Karpas-422 (cell line): Measurements from ENCODE around the gene SLC22A16. TPM values are rescaled to one million over a fixed set of nuclear protein-coding genes. Genes with fewer than 3 reads are reported as not detected.

Source experiments
- DNase-seq: peaks from one replicate; pipeline ENCODE4 v3.0.0-alpha.2; 2015
- H2AFZ ChIP-seq: fragments of 200-600 bp; sonication (generic); 2 replicates; pipeline ENCODE4 v1.6.1; 2014; ENCODE audit warnings: antibody characterized with exemption, low read length, mixed read lengths
- H3K27ac ChIP-seq: fragments of 200-600 bp; sonication (generic); 2 replicates; pipeline ENCODE4 v1.5.1; 2014; ENCODE audit warnings: mild to moderate bottlenecking, low read length, moderate library complexity
- H3K27me3 ChIP-seq: fragments of 200-600 bp; sonication (generic); 2 replicates; pipeline ENCODE4 v1.6.1; 2014; ENCODE audit warnings: low read length, mixed read lengths
- H3K36me3 ChIP-seq: fragments of 200-600 bp; sonication (generic); 2 replicates; pipeline ENCODE4 v1.6.1; 2014; ENCODE audit warnings: low read length, mixed read lengths; ENCODE audit not compliant: insufficient read depth
- H3K4me1 ChIP-seq: fragments of 200-600 bp; sonication (generic); 2 replicates; pipeline ENCODE4 v1.6.1; 2014; ENCODE audit warnings: mild to moderate bottlenecking, low read length, mixed read lengths
- H3K4me2 ChIP-seq: fragments of 200-600 bp; sonication (generic); 2 replicates; pipeline ENCODE4 v1.6.1; 2014; ENCODE audit warnings: low read length, low read depth, mild to moderate bottlenecking; ENCODE audit not compliant: poor library complexity, severe bottlenecking
- H3K4me3 ChIP-seq: fragments of 200-600 bp; sonication (generic); 2 replicates; pipeline ENCODE4 v1.5.1; 2014; ENCODE audit warnings: mild to moderate bottlenecking, antibody characterized with exemption, low read length, mixed read lengths
- H3K79me2 ChIP-seq: fragments of 200-600 bp; sonication (generic); 2 replicates; pipeline ENCODE4 v1.6.1; 2014; ENCODE audit warnings: mild to moderate bottlenecking, low read length, mixed read lengths
- H3K9ac ChIP-seq: fragments of 200-600 bp; sonication (generic); 2 replicates; pipeline ENCODE4 v1.6.0; 2014; ENCODE audit warnings: low read length
- H3K9me2 ChIP-seq: fragments of 200-600 bp; sonication (generic), shearing (Covaris generic); replicated peaks from 2 replicates; pipeline ENCODE4 v1.6.0; 2014; ENCODE audit warnings: mild to moderate bottlenecking, low read length, moderate library complexity; ENCODE audit not compliant: insufficient read depth
- H3K9me3 ChIP-seq: fragments of 300-700, 200-600 bp; sonication (generic); 2 replicates; pipeline ENCODE4 v1.6.1; 2014; ENCODE audit warnings: low read length, mixed read lengths
- H4K20me1 ChIP-seq: fragments of 200-600 bp; sonication (generic); 2 replicates; pipeline ENCODE4 v1.6.1; 2014; ENCODE audit warnings: mild to moderate bottlenecking, antibody characterized with exemption, low read length, low read depth; ENCODE audit not compliant: insufficient read depth
- total RNA-seq: library from RNA; depleted of rRNA; stranded (reverse); fragments of >200 nt; shearing (Covaris generic); gene quantifications from 2 replicates; pipeline ENCODE4 v1.2.3, GENCODE V29; 2014; ENCODE audit warnings: low replicate concordance

Gene SLC22A16
- total RNA-seq, 1 experiment from 2014 or later: not detected

- DNase-seq: no peak
- no peak overlapping the region for H3K27ac ChIP-seq
These were observed 19.7 kb downstream of the SLC22A16 start for GRCh38 chr6:110456694-110457093.

DNA sequence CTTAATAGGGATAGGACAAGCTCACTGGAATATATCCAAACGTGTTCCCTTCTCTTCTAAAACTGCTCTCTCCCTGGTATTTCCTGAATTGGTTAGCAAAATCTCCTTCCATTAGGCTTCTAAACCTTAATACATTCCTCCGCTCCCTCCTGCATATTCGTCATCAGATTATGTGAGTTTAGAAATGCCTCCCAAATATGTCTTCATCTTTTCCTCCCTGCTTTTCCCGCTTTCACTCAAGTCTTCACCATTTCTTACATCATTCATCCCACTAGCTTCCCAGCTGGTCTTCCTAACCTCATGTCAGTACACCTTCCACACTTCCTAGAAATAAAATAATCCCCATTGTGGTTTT lies 26.9 kb downstream of the SLC22A16 start:
- no peak overlapping the region for H3K4me2 ChIP-seq

More at GRCh38 chr6:110456694-110457093, 19.7 kb downstream of the SLC22A16 start:
- H3K9me3 ChIP-seq: no peaks in the 10 kb centered on the region
- no peaks in the 10 kb centered on the region for H3K27me3 ChIP-seq
- H2AFZ ChIP-seq: no peak overlapping the region
- H3K36me3 ChIP-seq: no peaks in the 10 kb centered on the region
- no peaks in the 10 kb centered on the region for H3K4me1 ChIP-seq
- no peaks in the 10 kb centered on the region for H3K9me2 ChIP-seq
- no peak overlapping the region for H3K4me2 ChIP-seq
- no peaks in the 10 kb centered on the region for H3K79me2 ChIP-seq
- H3K9ac ChIP-seq: no peak overlapping the region
- no peak overlapping the region for H3K4me3 ChIP-seq
- H4K20me1 ChIP-seq: no peaks in the 10 kb centered on the region

GRCh38 chr6:110448846-110449540 lies 27.4 kb downstream of the SLC22A16 start:
- Histone ChIP-seq H3K36me3 (no peaks in the 10 kb centered on the region), H3K27ac (no peak overlapping the region), H3K27me3 (no peaks in the 10 kb centered on the region), H2AFZ (no peak overlapping the region), H3K4me1 (peaks cover 3% of the 10 kb centered on the region; the same call in 1 of the 2 replicates), H3K4me3 (no peak overlapping the region), H3K79me2 (no peaks in the 10 kb centered on the region), H3K9ac (no peak overlapping the region), H3K9me3 (no peaks in the 10 kb centered on the region), H4K20me1 (no peaks in the 10 kb centered on the region), H3K4me2 (no peak overlapping the region), H3K9me2 (no peaks in the 10 kb centered on the region)
- no peak for DNase-seq

More for the DNA sequence above, 26.9 kb downstream of the SLC22A16 start:
- Histone ChIP-seq H3K9me3 (no peaks in the 10 kb centered on the region), H4K20me1 (no peaks in the 10 kb centered on the region), H3K4me3 (no peak overlapping the region), H3K9me2 (no peaks in the 10 kb centered on the region), H3K36me3 (no peaks in the 10 kb centered on the region), H2AFZ (no peak overlapping the region), H3K4me1 (peaks cover 3% of the 10 kb centered on the region; the same call in 1 of the 2 replicates), H3K9ac (no peak overlapping the region), H3K27me3 (no peaks in the 10 kb centered on the region), H3K27ac (no peak overlapping the region), H3K79me2 (no peaks in the 10 kb centered on the region)
- DNase-seq: no peak

DNA sequence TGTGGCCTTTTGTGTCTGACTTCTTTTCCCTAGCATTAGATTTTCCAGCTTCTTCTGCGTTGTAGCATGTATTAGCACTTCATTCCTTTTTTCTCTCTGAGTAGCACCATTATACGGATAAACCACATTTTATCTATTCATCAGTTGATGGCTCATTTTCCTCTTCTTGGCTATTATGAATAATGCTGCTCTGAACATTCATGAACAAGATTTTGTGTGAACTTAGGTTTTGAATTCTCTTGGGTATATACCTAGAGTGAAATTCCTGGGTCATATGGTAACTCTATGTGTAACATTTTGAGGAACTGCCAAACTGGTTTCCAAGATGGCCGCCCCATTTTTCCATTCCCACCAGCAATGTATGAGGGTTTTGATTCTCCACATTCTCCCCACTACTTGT lies 28.7 kb downstream of the SLC22A16 start:
- H3K9ac ChIP-seq: no peak overlapping the region
- no peak overlapping the region for H2AFZ ChIP-seq
- no peaks in the 10 kb centered on the region for H3K9me2 ChIP-seq
- H3K4me2 ChIP-seq: no peak overlapping the region
- H3K36me3 ChIP-seq: no peaks in the 10 kb centered on the region
- H4K20me1 ChIP-seq: no peaks in the 10 kb centered on the region
- no peak overlapping the region for H3K27ac ChIP-seq
- no peak overlapping the region for H3K4me3 ChIP-seq
- H3K27me3 ChIP-seq: no peaks in the 10 kb centered on the region
- DNase-seq: no peak
- peaks cover 3% of the 10 kb centered on the region; the same call in 1 of the 2 replicates for H3K4me1 ChIP-seq
- H3K9me3 ChIP-seq: no peaks in the 10 kb centered on the region
- H3K79me2 ChIP-seq: no peaks in the 10 kb centered on the region

- no peak overlapping the region for H3K9ac ChIP-seq
- no peaks in the 10 kb centered on the region for H3K36me3 ChIP-seq
- H3K27ac ChIP-seq: no peak overlapping the region
- no peaks in the 10 kb centered on the region for H3K79me2 ChIP-seq
- H2AFZ ChIP-seq: no peak overlapping the region
- no peak overlapping the region for H3K4me3 ChIP-seq
- no peak for DNase-seq
- H3K4me1 ChIP-seq: peaks cover 3% of the 10 kb centered on the region; the same call in 1 of the 2 replicates
- H3K4me2 ChIP-seq: no peak overlapping the region
- H3K27me3 ChIP-seq: no peaks in the 10 kb centered on the region
- no peaks in the 10 kb centered on the region for H4K20me1 ChIP-seq
- no peaks in the 10 kb centered on the region for H3K9me3 ChIP-seq
- H3K9me2 ChIP-seq: no peaks in the 10 kb centered on the region
These were observed 30.0 kb downstream of the SLC22A16 start for GRCh38 chr6:110446405-110446804.

GRCh38 chr6:110440026-110440425 lies 36.4 kb downstream of the SLC22A16 start:
- H3K36me3 ChIP-seq: no peaks in the 10 kb centered on the region
- no peak overlapping the region for H3K27ac ChIP-seq
- no peaks in the 10 kb centered on the region for H3K79me2 ChIP-seq
- H3K4me3 ChIP-seq: no peak overlapping the region
- H3K4me1 ChIP-seq: no peaks in the 10 kb centered on the region
- H2AFZ ChIP-seq: no peak overlapping the region
- H3K9me2 ChIP-seq: no peaks in the 10 kb centered on the region
- H4K20me1 ChIP-seq: no peaks in the 10 kb centered on the region
- H3K4me2 ChIP-seq: no peak overlapping the region
- DNase-seq: no peak
- H3K9ac ChIP-seq: no peak overlapping the region
- no peaks in the 10 kb centered on the region for H3K9me3 ChIP-seq
- H3K27me3 ChIP-seq: no peaks in the 10 kb centered on the region

GRCh38 chr6:110439356-110439755 lies 37.1 kb downstream of the SLC22A16 start:
- Histone ChIP-seq H3K9me3 (no peaks in the 10 kb centered on the region), H3K9me2 (no peaks in the 10 kb centered on the region), H3K79me2 (no peaks in the 10 kb centered on the region), H3K27me3 (no peaks in the 10 kb centered on the region), H3K36me3 (no peaks in the 10 kb centered on the region), H3K9ac (no peak overlapping the region), H3K27ac (no peak overlapping the region), H3K4me3 (no peak overlapping the region), H3K4me2 (no peak overlapping the region), H2AFZ (no peak overlapping the region), H4K20me1 (no peaks in the 10 kb centered on the region), H3K4me1 (no peaks in the 10 kb centered on the region)
- no peak for DNase-seq

DNA sequence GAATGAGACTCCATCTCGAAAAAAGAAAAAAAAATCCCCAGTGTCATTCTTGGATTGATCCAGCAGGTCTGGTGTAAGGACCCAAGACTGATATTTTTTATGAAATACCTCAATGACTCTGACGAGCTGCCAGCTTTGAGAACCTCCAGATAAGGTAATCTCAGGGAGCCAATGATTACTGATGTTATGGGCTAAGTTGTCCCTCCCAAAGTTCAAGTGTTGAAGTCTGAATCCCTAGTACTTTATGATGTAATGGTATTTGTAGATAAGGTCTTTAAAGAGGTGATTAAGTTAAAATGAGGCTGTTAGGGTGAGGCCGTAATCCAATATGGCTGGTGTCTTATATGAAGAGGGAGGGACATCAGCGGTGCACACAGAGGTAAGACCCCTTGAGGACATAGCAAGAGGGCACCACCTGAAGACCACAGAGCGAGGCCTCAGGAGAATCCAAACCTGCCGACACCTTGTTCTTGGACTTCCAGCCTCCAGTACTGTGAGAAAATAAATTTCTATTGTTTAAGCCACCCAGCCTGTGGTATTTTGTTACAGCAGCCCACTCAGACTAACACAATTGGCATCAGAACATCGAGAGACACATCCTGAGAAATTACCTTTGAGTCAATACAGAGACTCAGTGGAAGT lies 41.3 kb downstream of the SLC22A16 start:
- H3K9me2 ChIP-seq: no peaks in the 10 kb centered on the region
- no peaks in the 10 kb centered on the region for H3K4me1 ChIP-seq
- no peak overlapping the region for H2AFZ ChIP-seq
- H3K4me3 ChIP-seq: no peak overlapping the region
- no peaks in the 10 kb centered on the region for H3K36me3 ChIP-seq
- DNase-seq: no peak
- no peak overlapping the region for H3K9ac ChIP-seq
- H3K79me2 ChIP-seq: no peaks in the 10 kb centered on the region
- no peak overlapping the region for H3K27ac ChIP-seq
- no peaks in the 10 kb centered on the region for H3K27me3 ChIP-seq
- H4K20me1 ChIP-seq: no peaks in the 10 kb centered on the region
- H3K9me3 ChIP-seq: no peaks in the 10 kb centered on the region
- no peak overlapping the region for H3K4me2 ChIP-seq
